Left renal cortex interstitium (tissue), 4 donors: ENCODE measurements around the gene HMX2. TPM values are rescaled to one million over a fixed set of nuclear protein-coding genes. Genes with fewer than 3 reads are reported as not detected.

Experiments
- DNase-seq, 4 donors: peaks; one replicate each; pipeline ENCODE4 v3.0.0-alpha.2; 2013; ENCODE audit warnings: low read depth in 4 of 4, low spot score in 2 of 4, missing footprints in 1 of 4
- polyA plus RNA-seq, 4 donors: library from polyadenylated mRNA; unstranded; fragments of 120-200 nt; gene quantifications; one replicate each; pipeline ENCODE4 v1.2.1, GENCODE V29; 2013; ENCODE audit not compliant: insufficient read length in 4 of 4

The HMX2 gene, protein sequence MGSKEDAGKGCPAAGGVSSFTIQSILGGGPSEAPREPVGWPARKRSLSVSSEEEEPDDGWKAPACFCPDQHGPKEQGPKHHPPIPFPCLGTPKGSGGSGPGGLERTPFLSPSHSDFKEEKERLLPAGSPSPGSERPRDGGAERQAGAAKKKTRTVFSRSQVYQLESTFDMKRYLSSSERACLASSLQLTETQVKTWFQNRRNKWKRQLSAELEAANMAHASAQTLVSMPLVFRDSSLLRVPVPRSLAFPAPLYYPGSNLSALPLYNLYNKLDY
- 1 to 10 TPM; 1.4 to 2.9 (median 2.2) TPM for polyA plus RNA-seq

DNA sequence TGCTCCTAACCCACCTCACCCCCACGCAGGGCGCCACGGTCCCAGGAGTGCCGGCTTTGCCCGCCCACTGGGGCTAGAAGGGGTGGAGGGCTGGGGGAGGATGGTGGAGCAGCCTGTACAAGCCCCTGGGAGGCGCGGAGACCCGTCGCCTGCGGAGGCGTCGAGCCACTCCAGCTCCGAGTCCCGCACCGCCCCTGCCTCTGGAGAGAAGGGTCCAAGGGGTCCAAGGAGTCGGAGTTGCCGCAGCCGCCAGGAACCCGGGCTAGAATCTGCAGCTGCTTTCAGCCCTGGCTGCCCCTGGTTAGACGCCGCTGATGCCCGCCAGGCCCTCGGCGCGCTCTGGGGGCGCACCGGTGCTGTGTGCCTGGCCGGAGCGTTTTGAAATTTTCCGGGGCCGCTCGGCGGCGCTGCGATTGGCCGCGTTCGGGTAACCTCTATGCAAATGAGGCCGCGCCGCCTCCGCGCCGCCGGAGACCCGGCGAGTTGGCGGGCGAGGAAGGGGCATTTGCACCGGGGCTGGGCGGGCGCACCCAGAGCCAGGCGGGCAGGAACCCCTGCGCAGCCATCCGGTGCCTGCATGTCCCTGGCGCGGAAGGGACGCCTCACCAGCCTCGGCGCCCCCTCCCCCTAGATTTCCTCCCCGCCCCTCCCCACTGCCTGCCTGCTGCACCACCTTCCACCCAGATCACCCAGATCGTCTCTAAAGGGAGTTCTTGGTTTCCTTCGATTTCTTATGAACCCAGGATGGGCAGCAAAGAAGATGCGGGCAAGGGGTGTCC is at the start of gene HMX2:
Gene HMX2, plus strand, starts transcription at position 502 of the 779 bp plus-strand sequence. Its CDS starts 243 bp downstream, at position 745.
- no peak for DNase-seq

DNA sequence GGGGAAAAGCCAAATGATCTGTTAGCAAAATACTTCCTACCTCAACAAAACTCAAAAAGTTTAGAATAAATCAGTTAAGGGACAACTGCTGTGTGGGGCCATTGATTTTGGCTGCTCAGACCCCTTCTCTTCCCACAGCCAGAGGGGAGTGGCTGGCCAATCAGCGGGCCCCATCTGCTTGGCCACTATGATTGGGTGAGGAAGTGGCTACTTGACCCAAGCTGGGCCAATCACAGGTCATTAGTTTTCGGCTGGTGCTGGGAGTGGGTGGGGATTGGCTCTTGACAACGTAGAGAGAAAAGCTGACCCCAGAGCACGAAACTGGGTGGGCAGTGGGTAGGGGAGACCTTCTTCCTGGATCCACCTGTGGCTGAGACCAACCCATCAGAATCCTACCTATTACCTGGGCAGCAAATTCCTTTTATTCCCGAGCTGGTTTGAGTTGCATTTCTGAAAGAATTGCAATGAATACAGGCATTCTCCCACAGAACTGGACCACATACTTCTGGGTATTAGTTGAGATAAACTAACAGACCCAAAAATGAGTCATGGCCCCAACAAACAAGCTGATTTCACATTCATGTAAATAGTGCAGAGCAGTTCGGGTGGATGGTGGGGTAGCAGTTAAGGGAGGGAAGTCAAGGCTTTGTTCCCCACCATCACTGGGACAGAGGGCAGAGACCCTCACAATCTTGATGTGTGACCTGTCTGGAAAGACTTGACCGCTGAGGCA is 47.7 kb upstream of the HMX2 start:
- no peak for DNase-seq

- no peak for DNase-seq
Observed at GRCh38 chr10:123101872-123102271, 46.1 kb upstream of the HMX2 start.

- no peak for DNase-seq
Observed at GRCh38 chr10:123102673-123103072, 45.3 kb upstream of the HMX2 start.

DNA sequence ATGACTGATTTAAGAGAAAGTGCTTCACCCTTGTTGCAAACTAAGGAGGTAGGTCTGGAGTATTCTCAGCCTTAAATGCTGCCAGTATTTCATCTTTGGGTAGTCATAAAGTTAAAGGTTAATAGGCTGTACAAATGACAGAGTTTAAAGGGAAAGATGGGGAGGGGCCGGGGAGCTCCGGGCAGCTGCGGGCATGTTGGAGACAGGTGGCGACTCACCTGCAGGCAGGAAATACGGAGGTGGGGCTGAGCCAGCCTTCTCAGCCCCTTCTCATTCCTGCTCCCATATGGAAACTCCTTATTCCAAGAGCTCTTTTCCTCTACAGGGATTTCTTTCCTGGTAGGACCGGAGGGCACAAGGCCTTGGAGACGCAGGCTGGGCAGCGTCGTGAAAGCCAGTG is 44.0 kb upstream of the HMX2 start:
- DNase-seq: no peak

DNA sequence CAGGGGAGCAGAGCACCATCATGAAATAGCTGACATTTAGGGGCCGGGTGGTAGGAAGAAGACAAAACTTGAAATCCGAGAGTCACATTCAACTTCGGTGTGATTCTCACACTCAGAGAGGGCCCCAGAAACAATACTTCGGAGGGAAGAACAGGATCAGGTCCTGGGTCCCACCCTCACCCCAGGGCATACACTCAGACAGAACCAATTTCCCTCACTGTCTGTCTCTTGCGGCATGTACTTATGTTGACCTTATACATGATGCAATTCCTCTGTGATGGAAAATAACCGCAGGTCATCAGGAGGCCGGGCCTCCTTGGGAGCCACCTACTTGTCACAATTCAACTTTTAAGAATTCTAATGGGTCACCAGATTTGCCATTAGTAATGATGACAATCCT is 38.5 kb upstream of the HMX2 start:
- DNase-seq: no peak

GRCh38 chr10:123117644-123118417 is 30.1 kb upstream of the HMX2 start:
- no peak for DNase-seq

DNA sequence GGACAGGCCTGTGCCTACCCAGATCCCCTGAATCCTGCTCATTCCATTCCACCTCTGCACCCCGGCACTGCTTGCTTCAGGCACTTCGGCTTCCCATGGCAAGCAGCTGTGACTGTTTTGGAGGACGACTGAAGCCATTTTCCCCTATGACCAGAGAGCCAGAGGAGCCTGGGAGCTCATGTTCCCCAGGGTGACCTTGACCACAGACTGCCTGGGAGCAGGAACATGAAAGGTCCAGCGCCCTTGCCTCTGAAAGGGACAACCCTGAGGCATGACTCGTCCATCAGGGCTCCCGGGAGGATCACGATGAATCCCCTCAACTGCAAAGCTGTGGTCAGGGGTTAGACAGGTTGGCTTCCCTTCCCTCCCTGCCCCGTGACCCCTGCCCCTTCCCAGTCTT is 28.9 kb upstream of the HMX2 start:
- DNase-seq: no peak

DNA sequence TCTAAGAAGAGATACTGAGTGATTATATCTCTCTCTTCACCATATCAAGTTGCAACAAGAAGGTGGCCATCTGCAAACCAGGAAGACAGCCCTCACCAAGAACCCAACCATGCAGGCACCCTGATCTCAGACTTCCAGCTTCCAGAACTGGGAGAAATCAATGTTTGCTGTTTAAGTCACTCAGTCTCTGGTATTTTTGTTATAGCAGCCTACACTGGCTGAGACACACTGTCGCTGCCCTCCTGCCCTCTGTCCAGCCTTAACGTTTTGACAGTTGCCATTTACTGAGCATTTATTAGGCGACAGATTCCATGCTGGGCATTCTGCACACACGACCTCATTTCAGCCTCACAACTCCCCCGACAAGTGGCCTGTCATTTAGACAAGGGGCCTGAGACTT is 21.7 kb upstream of the HMX2 start:
- no peak for DNase-seq

GRCh38 chr10:123129618-123130271 is 18.2 kb upstream of the HMX2 start:
- no peak for DNase-seq

- peak in 2 of 4 donors; percentile 69 to 83 for DNase-seq
Observed at GRCh38 chr10:123132576-123133477, 15.1 kb upstream of the HMX2 start.

DNA sequence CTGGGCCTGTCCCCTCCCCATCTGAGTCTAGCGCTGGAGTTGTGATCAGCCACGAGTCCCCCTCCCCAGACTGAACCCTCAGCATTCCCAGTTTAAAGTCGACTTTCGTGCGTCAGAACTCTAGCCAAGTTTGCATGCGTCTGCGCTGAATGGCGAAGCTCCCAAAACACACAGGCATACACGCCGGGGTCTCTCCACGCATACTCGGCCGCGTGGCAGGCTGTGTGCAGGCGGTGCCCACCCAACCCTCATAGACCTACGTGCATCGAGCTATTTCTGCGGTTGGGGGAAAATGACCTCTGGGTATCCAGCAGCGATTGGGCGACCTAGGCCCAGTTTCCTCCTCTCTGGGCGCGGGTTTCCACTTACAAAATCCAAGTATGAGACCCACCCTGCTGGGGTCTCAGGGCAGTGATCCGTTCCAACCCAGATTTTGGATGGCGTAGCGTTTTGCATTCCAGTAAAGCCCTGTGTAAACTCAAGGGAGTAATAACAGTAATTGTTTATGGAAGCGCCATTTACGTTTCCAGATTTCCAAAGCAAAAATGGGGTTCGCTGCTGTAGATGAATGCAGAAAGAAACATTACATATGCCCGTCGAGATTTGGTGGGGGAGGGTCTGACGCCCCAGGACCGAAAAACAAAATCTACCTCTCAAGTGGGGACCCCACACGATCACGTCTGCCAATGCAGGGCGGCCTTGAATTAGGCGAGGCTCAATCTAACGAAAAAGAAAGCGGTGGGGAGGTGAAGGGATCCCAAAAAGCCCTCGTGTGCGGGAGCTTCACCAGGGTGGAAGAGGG is 14.2 kb upstream of the HMX2 start:
- DNase-seq: no peak

DNA sequence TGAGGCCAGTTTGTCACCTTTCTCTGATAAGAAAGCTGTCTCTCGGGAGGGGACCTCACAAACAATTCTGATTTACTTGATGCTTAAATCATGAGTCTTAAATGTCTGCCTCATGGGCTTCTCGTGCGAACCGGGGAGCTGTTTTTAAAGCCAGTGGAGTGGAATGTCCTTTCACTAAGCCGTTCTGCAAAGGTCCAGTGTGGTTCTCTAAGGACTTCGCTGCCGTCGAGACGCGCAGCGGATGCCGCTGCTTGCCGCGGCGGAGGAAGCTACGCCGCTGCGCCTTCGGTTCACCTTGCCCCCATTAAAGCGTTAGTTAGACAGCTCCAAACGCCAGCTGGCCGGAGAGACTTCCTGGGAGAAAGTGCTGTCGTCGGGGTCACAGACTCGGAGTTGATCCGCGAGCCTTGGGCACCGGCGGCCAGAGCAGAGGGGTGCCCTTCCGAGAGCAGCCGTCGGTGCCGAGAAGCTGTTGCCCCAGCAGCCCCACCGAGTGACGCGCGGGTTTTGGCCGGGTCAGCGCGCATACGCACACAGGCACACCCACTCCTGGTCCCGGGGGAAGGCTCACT is 13.5 kb upstream of the HMX2 start:
- DNase-seq: no peak

GRCh38 chr10:123134915-123135414 is 13.0 kb upstream of the HMX2 start:
- DNase-seq: no peak

- no peak for DNase-seq
Observed at GRCh38 chr10:123135415-123136141, 12.4 kb upstream of the HMX2 start, which contains the start of gene HMX3. HMX3 (plus strand) TSS chr10:123135970; CDS start chr10:123136051, 81 bp downstream.

- DNase-seq: no peak
Observed at GRCh38 chr10:123136221-123136805, 11.6 kb upstream of the HMX2 start.
